Activated naive CD4-positive, alpha-beta T cell treated with Interleukin-2 at 50 U/mL for 16 hours (primary cell): ENCODE data around the gene CEMIP.

Source experiments
- DNase-seq: peaks from one replicate; pipeline ENCODE4 v3.0.0-alpha.2; 2020

CEMIP gene

GRCh38 chr15:80789296-80789695 is 10.1 kb downstream of the CEMIP start:
- DNase-seq, result no peak

GRCh38 chr15:80789796-80790195 is 10.6 kb downstream of the CEMIP start:
- no peak for DNase-seq

GRCh38 chr15:80790236-80790635 is 11.1 kb downstream of the CEMIP start:
- no peak for DNase-seq

- DNase-seq, result no peak
These were observed 11.8 kb downstream of the CEMIP start for GRCh38 chr15:80791004-80791403.

DNA sequence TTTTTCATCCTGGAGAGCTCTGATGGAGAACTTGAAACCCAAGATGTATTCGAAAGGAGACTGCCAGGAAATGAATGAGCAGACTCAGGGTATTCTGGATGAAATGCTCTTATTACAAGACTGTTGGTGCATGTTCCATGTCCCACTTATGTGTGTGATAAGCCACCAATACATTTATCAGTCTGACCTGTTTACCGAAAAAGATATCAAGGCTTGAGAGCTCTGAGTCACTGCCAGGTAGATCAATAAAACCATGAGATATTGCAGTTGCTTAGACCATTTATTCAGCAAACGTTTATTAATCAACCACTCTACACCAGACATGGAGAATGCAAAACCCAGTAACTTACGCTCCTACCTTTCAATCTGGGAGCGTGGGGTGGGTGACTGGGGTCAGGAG is 17.2 kb downstream of the CEMIP start:
- no peak for DNase-seq

GRCh38 chr15:80798911-80799310 is 19.7 kb downstream of the CEMIP start:
- no peak for DNase-seq

GRCh38 chr15:80800067-80800466 is 20.9 kb downstream of the CEMIP start:
- DNase-seq, result no peak

DNA sequence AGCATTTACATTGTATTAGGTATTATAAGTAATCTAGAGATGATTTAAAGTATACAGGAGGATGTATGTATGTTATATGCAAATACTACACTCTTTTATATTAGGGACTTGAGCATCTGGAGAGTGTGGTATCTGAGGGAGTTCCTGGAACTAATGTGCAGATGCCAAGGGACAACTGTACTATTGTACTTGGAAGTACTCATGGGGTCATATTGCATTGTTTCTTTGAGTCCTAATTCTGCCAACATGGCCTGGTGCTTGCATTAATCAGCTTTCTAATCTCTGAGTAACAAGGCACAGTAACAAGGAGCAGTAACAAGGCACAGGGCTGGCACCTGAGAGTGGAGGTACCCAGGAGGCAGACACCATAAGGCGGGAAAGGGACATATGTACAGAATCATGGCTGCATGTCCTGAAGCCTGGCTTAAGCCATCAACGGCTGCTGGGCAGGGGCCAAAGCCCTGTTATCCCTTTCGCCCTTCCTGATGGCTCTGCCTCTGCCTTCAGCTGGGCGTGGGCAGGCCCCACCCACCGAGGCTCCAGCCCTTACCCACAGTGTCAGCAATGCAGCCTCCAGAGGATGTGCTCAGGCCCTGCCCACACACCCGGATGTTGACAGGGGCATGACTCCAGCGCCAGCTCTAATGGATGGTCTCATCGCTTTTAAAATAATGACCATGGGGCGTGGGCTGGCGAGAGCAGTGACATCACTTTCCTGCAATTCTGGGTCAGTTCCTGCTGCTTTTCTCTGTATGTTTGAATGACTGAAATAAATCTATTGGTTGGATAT is 22.9 kb downstream of the CEMIP start:
- no peak for DNase-seq

DNA sequence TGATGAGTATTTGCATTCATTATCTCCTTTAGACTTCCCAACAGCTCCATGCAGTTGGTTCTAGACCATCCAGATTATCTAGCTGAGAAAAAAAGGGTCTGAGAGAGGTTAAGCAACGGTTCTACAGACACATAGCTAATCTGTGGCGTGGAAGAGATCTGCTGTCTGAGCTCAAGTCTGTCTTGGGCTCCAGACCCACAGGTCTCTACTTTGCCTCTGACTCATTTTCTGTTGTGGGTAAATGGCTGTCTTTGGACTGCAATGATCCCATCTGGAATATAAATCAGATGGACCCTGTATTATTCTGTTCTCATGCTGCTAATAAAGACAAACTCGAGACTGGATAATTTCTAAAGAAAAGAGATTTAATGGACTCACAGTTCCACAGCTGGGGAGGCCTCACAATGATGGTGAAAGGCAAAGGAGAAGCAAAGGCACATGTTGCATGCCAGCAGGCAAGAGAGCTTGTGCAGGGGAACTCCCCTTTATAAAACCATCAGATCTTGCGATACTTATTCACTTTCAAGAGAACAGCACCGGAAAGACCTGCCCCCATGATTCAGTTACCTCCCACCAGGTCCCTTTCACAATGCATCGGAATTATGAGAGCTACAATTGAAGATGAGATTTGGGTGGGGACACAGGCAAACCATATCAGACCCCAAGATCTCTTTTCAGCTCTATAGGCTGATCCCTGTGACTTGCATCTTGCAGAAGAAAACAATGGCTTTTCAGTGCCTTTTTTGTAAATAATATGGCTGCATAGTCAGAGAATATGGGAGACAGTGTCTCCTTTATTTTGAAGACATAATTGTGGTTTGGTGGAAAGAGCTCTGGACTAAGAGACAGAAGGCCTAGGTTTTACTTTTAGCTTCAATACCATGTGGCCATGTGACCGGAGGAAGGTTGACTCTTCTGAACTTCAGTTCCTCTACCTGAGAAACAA is 24.7 kb downstream of the CEMIP start:
- peak; percentile 42 for DNase-seq

GRCh38 chr15:80804970-80805495 is 25.9 kb downstream of the CEMIP start:
- peak; percentile 37 for DNase-seq

GRCh38 chr15:80811781-80812315 is 32.7 kb downstream of the CEMIP start:
- no peak for DNase-seq

- no peak for DNase-seq
These were observed 35.9 kb downstream of the CEMIP start for GRCh38 chr15:80815106-80815505.

GRCh38 chr15:80816049-80816653 is 37.0 kb downstream of the CEMIP start:
- DNase-seq, result no peak

- DNase-seq, result no peak
These were observed 37.8 kb downstream of the CEMIP start for GRCh38 chr15:80816936-80817335.

GRCh38 chr15:80817901-80818300 is 38.7 kb downstream of the CEMIP start:
- DNase-seq, result no peak

- no peak for DNase-seq
These were observed 39.8 kb downstream of the CEMIP start for GRCh38 chr15:80819001-80819400.

DNA sequence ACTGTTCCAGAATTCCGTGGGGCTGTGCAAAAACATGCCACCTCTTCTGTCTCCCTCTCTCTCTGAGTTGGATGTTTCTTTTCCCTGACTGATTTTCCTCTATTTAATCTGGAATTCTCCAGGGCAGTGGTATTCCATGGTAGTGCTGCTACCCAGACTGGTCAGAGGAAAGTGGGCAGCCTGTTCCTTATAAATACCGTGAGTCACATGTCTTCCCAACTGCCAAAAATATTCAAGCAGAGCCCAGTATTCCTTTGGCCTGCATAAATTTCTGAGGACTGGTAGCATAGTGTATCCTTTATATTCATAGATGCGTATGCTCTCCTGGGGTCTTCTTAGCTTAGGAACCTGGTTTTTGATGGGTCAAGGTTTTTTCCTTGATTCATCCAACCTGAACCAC is 40.9 kb downstream of the CEMIP start:
- DNase-seq, result no peak

DNA sequence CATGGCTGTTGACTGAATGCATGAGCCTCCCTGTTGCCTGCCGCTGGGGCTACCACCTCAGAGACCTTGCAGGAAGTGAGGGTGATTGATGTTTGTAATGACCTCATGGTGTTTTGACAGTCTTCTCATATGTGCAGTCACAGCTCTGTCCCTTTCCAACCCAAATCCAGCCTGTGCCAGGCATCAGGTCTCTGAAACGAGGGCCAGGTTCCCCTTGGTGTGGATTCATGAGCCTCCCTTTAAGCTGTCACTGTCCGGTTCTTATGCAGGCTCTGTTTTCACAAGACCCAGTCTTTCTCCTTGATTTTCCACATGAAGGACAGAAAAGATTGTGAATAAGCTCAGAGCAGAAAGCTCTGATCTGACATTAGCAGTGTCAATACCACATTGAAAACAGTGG is 43.1 kb downstream of the CEMIP start:
- DNase-seq, result no peak

DNA sequence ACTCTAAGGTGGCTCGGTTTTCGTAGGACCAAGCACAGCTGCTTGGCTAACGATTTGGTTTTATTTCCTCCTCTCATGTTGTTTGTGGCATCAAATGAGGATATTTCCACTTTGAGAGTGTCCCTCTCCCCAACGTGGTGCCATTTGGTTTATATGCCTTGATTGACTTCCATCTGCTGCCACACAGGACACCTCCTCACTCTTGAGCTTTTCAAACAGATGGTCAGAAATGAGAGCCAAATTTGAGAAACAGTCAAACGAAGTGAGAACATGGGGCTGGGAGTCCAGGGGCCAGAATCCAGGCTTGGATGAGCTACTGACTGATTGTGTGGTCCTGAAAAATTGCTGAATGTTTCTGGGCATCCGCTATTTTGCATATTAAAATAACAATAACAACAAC is 43.5 kb downstream of the CEMIP start:
- DNase-seq, result no peak

- DNase-seq, result no peak
These were observed 44.0 kb downstream of the CEMIP start for GRCh38 chr15:80823120-80823519.

DNA sequence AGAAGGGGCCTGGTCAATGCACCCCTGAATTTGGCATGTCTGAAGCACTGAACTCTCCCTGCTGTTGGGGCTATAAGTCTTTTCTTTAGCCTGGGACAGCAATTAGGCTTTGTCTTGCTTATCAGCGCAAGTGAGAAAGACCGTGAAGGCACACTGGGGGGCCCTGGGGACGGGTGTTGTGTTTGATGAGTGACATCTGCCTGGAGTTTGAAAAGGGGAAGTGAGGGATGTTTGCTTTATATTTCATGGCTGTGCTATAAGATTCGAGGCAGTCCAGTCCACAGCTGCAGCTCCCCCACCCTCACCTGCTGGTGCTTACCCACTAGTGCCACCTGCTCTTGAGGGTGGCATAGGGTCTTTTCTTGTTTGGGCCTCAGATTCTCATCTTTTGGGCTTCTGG is 44.8 kb downstream of the CEMIP start:
- no peak for DNase-seq

GRCh38 chr15:80825361-80826030 is 46.3 kb downstream of the CEMIP start:
- no peak for DNase-seq
